ENCODE measurements around the gene ZFYVE21.
A peak's percentile ranks its signal among the peaks of the same experiment; 100 is the strongest.

The ZFYVE21 gene

DNA sequence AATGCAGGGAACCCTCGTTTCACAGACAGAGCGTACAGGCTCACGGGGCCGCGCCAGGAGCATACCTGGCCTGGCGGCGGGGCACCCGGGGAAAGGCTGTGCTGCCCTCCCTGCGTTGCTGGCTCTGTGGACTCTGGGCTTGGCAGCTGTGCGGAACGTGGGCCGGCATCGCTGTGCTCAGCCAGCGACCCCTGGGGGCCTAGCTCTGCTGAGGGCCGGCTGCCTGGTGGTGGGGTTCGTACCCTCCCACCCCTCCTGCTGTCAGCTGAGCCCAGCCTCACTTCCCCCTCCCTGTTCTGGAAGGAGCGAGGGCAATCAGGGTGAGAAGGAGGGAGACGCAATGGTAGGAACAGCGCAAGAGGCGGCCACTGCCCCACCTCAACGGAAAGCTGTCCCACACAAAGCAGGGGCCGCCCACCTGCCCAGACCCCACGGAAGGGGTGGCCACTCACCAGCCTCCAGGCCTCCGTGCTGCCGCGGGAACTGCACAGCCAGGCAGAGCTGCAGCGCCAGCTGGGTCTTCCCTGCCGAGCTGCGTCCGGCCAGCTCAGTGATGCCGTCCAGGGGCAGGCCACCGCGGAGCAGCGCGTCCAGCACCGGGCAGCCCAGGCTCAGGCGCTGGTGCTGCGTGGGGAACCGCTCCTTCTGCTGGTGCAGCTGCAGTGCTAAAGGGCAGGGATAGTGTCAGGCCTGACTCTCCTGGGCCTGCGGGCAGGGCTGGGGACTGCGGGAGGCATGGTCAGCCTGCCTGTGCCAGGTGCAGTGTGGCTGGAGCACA is 8.9 kb upstream of the ZFYVE21 start:
- DNase-seq: no peak

DNA sequence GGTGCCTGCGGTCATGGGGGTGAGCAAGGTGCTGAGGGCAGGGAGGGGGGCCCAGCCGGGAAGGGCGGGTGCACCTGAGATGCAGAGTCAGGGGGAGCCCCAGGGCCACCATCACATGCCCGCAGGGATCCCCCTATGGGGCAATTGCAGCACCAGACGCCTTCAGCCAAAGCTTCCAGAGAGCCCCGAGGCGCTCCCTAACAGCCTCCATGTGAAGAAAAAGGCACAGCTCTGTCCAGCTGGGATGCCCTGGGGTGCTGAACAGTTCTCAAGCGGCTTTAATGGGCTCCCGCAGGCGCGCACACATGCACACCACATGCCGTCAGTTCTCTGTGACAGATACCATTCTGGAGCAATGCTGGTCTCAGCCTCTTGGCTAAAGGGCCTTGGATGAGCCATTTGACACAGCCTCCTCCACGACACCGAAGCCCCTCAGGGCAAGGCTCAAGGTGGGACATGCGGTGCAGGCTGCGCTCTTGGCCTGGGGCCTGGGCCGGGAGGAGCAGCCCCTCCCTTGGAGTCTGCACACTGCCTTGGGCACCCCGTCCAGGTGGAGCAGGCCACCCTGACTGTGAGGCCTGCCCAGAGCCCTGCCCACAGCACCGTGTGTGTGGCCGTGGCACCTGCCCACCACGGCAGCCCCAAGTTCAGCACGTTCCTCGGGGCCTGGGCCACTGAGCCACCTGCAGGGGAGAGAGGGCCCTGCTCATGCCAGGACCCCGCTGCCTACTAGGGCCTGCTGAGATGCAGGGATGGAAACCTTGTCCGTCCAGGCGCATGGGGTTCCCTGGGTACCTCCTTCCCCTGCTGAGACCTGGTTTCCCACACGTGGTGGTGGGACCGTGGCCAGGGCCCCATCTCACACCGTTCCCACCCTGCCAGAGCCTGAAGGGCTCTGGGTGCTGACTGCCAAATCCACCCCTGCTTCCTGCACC is 8.0 kb upstream of the ZFYVE21 start:
- DNase-seq: no peak

DNA sequence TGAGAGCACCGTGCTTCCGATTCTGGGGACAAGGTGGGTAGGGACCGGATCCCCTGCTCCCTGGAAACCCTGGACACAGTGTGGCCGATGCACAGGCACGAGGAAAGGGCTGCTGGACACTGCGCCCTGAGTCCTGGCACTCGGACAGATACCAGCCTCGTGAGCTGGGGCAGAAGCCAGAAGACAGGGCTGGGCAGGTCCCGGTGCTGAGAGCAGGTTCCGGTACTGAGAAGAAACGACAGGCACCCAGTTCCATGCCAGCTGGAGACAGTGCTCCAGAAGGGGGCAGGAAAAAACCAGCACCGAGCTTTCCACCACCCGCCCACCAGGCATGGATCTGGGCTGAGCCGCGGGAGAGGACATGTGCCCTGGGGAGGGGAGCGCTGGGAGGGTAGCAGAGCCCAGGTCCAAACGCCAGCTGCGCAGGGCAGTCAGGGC is 6.8 kb upstream of the ZFYVE21 start:
- no peak for DNase-seq

DNA sequence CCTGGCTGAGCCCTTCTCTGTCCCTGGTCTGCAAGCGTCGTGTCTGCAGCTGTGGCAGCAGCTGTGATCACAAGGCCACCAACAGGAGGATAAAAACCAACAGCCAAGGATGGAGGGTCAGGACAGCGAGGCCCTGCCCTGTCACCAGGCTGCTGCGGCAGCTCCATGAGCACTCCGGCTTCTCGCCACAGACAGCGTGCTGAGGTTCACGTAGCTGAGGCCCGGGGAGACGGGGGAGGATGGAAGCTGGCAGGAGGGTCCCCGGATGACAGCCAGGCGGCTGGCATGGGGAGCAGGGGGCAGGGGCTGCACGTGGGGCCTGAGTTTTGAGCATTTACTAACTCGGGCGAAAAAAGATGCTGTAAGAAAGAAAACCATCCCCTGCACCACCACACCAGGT is 5.8 kb upstream of the ZFYVE21 start:
- DNase-seq: no peak

DNA sequence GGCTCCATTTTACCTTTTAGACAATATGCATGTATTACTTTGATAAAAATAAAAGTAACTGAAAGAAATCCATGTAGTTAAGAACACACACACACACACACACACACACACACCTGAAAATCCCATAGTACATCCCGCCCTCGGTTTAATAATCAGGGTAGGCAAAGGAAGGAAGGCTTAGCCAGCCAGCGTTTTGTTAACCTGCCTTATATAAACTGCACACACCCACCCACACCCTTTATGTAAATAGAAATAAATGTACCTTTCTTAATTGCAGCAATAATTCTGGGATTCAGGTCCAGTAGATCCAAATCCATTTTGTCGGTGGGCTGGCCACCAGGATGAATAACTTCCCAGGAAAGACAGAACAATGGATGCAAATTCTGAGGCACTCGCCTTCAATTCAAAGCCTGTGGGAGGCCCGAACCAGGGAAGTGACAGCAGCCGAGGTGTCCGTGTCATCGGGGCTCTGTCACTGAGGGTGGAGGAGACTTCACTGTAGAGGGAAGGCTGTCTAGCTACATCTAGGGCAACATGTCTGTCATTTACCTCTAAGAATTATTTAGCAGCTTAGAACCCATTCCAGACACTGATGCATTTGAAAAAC is 4.7 kb upstream of the ZFYVE21 start:
- peak; percentile 72 for DNase-seq

DNA sequence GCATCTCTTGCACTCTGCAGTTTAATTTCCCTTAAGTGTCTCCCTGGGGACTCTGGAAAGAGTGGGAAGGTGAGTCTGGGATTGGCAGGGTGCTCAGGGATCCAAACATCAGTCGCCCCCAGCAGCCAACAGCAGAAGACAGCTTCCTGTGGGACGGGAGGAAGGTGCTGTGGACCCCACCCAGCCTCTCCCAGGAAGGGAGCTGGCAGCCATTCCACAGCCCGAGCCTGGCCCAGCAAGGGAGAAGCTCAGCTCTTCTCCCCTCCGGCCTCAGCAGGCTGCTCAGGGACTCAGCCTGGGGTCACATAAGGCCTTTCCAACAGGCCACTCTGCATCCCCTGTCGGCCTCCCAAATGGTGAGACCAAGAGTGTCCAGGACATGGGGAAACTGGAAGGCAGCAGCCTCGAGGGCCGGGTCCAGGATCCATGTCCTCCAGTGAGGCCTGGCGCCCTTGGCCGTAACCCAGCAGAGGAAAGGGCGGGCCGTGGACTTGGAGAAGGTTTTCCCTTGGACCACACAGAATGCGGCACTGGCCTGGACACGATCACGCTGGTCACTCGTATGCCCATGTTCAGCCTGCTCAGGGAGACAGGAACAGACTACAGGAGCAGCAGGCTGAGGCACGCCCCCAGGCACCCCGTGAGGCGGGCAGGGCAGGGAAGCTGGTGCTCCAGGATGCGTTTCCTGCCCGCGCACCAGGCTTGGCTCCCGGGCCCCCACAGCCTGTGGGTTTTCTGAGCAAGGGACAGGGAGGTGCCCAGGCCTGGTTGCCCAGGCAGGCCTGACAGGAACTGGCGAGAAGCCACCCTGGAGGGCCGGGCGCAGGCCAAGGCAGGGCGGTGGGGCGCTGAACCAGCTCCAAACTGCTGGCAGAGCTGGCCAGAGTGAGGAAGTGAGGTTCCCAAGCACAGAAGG is 3.8 kb upstream of the ZFYVE21 start:
- no peak for DNase-seq

DNA sequence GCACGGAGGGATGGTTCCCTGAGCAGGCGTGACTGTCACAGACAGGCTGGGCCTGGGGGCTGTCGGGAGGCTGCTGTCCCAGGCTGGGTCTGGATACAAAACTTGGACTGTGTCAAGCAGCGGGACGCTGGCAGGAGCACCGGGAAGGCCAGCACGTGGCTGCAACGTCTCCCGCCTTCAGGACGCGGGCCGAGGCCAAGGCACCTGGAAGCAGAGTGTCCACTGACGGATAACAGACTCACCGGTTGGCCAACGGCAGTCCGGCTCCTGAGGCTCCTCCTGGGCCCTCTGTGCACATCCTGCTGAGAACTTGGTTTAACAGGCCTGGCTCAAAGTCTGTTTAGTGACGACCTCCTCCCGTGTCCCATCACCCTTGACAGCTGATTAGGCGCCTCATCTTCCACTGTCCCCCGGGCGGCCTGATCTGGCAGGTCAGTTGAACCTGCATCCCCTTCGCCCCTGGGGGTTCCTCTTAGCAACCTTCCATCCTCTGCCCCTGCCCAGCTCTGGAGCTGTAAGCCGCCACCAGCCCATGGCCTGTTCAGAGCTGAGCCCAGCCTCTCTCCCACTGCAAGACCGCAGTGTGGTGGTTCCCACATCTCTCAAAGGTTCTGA is 2.9 kb upstream of the ZFYVE21 start:
- DNase-seq: no peak

DNA sequence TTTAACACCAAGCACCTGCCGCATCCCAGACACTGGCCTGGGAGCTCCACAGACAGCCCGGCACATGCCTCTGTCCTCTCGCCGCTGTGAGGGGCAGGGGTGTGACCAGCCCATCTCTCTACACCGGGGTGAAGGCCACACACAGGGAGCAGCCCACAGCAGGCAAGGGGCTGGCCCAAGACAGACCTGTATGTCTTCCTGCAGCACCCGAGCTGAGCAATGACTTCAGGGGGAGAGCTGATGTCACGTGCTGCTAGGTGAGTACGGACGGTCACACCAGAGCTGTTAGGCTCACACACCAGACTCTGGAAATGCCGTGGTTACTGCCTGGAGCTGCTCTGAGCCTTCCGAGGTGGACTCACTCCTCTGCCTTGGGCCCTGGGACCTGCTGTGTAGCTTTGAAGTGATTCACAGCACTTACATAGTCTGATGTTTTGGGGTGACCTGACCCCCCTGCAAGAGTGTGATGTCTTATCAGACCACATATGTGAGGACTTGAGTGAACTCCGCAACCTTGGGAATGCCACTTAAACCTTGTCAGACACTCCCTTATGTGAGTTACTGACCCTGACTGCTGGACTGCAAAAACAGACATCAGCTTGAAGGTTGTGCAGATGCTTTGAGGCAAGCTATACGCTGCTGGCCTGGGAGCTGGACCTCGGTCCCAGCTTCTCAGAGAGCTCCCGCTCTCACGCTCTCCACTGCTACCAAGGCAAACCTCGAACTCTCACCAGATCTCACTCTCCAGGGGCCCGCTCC is 2.1 kb upstream of the ZFYVE21 start:
- DNase-seq: no peak

DNA sequence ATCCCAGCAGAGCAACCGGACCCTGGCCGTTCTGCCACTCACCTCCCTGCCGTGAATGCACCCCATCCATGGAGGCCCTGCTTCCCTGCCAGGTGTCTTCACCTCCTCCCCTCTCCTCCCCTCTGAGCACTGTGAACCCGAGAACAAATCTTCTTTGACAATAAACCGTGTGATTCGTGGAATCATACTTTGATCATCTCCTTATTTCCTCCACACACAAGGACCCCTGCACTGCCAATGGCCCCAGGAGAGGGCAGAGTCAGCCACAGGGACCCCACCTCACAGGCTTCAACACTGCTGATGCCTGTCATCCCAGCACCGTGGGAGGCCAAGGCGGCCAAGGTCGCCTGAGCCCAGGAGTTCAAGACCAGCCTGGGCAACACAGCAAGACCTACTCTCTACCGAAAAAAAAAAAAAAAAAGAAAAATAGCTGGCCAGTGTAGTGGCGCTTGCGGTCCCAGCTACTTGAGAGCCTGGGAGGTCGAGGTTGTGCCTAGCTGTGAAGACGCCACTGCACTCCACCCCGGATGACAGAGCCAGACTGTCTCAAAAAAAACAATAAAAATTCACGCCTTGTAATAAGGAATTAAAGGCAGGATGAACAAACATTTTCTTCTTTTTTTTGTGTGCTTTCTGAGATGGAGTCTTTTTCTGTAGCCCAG is 1.4 kb upstream of the ZFYVE21 start:
- DNase-seq: no peak

DNA sequence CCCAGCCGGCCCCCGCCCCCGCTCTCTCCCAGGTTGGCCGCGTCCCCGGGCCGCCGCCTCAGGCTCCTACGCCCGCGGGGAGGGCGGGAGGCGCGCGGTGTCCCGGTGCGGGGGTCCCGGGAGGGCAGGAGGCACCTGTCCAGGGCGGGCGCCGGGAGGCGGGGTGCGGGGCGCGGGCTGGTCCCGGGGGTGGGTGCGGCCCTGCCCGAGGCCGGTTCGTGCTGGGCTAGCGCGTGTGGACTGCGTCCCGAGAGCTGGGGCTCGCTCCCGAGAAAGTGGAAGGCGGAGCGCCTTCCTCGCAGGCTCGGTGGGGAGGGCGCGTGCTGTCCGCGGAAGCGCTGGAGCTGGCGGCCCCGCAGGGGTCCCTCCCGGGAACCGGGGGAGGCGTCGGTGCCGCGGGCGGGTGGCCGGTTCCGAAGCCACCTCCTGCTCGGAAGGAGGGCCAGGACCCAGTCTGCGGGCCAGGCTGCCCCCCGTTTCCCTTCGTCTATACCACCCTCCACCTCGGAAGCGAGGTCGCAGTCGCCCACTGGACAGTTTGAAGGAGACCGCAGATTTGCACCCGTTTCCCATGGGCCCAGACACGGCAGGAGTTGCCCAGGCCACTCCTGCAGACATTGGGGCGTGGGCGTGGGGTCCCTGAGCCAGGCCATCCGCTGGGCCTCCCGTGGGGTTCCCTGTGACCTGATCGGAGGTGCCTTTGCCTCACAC is 636 bp downstream of the ZFYVE21 start:
- DNase-seq: no peak

DNA sequence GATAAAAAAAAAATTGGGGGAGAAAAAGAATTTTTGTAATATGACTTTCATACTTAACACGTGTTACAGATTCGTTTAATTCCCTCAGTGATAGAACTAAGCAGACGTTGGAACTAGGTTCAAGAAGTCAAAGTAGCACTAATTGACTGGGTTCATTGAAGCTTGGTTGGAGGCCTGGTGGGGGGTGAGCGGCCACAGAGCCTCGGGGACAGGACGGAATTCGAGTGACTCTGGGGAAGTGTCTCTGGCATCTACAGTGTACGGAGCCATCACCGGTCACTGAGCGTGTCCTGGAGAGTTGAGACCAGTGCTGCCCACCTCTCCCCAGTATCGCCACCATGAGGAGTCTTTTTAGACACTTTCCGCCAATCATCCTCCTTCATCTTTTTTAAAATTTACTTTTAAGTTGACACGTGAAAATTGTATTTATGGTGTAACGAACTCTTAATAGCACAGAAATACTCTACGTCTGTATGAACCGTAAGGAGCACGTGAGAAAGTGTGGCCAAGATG is 1.3 kb downstream of the ZFYVE21 start:
- DNase-seq: no peak

DNA sequence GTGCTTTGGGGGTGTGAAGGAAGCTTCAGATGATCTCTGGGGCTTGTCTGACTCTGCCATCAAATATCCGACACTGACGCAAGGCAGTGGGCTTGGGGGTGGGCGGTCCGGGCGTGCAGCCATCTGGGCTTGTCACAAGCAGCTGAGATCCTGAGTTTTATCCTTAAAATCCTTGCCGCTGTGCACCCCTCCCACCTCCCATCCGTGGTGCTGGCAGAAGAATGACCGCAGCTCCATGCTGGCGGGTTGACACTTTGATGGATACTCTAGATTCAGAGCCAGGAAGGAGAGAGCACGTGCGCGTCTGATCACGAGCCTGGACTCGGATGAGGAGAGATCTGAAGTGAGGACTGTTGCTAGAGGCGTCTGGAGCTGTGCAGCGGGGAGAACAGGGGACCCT is 3.0 kb downstream of the ZFYVE21 start:
- DNase-seq: no peak

DNA sequence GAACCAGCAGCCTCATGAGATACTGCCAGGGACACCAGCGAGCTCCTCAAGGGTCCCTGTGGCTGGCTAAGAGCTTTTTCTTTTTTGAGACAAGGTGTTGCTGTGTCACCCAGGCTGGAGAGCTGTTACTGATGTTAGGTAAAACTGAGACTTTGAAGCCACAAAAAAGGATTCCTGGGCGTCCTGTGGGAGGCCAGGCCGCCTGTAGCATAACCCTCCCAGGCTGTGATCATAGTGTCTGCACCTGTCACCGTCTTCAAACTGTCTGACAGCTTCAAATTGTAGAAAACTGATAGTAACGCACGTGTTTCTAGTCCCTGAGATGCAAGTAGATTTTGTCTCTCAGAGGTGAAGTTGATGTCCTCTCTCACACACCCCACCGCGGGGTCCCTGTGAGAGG is 4.1 kb downstream of the ZFYVE21 start:
- no peak for DNase-seq

DNA sequence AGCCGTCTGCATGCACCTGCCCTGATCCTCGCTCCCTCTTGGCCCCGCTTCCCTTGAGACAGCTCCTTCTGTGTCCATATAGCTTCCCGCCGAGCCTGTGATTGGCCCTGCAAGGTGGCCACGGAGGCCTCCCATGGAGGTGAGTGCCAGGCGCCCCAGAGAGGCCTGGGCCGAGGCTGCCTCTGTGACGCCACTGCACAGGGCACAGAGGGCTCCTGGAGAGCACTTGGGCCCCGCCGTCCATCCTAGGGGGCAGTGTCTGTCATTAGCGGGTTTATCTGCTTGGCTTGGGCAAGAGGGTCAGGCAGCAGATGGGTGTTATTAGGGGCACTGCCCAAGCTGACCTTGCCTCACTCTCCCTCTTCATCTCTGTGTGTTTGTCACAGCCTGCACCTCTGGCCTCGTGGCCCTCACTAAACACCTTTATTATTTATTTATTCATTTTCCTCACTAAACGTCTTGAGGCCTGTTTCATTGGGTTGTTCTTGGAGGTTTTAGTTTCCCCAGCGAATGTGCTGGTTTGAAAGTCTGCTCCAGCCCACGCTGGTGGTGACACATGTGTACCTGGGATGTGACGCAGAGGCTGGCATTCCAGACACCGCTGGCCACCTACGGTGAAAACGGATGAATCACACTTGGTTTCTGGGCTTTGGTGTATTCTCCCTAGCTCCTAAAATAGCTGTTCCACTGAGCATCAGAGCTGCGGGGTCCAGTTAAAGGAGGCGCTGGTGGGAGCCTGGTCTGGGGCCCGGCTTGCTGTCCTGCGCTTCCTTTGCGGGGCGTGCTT is 5.9 kb downstream of the ZFYVE21 start:
- DNase-seq: no peak

DNA sequence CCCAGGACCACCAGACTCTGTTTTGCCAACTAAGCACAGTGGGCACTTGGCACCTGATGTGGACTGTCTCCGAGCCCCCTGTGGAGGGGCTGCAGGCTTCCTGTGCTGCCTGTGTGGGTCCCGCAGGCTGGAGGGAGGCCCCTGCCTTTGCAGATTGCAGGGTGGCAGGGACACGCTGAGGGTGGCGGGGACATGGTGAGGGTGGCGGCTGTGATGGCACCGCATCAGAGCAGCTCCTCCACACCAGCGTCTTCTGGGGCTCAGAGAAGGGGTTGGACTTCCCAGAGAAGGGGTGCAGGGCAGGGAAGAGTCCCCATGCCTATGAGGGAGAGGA is 8.1 kb downstream of the ZFYVE21 start:
- no peak for DNase-seq

DNA sequence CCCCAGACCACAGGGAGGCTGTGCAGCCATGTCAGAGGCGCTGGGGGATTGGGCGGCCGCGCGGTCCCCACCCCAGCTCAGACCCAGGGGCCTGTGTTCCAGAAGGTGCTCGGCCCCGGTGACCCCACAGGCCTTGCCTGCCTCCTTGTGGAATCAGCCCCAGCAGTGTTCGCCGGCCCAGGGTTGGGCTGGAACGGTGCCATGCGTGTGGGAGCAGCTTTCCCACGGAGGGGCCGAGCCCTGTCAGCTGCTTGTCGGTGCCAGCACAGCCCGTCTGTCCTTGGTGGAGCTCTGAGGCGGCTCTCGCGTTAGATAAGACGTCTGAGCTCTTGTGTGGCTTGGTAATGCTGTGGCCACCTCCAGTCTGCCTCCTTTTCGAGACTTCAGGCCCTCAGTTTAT is 8.5 kb downstream of the ZFYVE21 start:
- DNase-seq: no peak

DNA sequence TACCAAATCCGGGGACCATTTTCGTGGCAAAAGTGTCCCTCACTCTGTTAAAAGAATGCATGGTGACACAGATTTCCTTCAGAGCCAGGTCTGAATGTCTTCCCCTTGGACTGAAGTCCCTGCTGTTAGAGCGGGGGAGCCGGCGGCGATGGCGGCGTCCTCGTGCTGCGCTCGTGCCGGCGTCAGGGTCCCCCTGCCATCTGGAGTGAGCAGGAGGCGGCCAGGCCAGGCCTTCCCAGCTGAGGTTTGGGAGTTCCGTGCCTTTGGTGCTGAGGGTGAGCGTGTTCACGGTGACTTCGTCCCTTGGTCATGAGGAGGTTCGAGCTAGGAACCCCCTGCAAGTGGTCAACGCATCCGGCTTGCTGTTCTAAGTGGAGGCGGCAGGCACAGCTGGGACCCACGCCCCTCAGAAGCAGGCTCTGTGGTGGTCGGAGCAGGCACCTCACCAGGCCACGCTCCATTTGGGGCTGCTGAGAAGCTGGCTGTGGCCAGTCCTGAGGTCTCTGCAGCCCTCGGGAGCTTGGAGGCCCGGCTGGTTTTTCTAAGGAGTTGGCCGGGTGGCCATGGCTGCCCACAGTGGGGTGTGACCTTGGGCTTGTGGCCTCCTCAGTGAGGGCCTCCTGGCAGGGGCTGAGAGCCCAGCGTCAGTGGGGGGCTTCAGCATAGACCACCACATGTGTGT is 9.5 kb downstream of the ZFYVE21 start:
- DNase-seq: no peak

DNA sequence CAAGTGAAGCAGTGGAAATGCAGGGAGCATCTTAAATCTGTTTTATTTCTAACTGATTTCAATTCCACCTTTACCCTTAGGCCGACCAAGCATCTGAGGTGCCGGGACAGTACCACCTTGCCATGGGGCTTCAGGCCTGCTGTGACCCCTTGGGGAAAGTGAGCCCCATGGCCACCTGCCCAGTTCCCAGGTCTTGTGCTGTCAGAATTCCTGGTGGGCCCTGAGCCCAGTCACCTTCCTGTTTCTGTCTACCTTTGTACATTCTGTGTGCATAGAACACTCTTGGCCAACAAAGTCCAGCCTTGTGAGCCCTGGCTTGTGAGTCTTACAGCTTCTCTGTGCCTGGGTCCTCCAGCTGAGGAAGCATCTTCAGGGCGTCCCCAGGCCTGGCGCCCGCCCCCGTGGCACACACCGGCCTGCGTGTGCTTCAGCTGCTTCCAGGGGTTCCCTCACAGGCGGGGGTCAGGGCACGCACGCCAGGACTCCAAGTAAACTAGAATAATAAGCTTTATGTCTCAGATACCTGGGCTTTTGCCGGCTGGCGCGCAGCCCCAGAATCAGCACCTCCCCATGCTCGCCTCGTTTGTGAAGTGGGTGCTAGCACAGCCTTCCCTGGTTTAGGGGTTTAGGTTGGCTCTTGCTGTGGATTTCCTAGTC is 10.3 kb downstream of the ZFYVE21 start:
- no peak for DNase-seq
